ENCODE results near the gene GRM8. TPM values are rescaled to one million over a fixed set of nuclear protein-coding genes. Genes with fewer than 3 reads are reported as not detected.

GRM8 gene
- total RNA-seq, 2 experiments from 2014 or later = not detected

DNA sequence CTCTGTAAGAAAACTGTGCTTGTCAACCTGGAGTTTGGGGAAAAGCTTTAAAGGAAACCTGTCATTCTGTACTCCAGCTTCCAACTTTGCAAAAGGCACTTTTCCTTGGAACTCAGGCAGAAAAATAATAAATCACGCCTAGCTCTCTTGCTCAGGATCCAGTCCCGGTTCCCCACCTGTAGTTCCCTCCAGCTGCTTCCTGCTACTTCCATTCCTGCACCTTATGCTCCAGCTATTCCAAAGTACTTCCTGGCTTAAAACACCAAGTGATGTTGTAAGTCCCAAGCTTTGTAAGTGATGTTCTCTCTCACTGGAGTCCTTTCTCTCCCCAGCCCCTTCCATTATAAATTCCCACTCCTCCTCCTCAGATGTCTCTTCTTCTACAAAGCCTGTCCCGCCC, 98.6 kb downstream of the GRM8 start:
- no peak for DNase-seq (ENCODE audit: low spot score)
- CTCF ChIA-PET (ENCODE audit: unreplicated experiment) = no interaction called here
- no peaks in the 10 kb centered on the region for H4K20me1 ChIP-seq (ENCODE audit: insufficient read depth, low read length)
- TF ChIP-seq, protein P1, sequence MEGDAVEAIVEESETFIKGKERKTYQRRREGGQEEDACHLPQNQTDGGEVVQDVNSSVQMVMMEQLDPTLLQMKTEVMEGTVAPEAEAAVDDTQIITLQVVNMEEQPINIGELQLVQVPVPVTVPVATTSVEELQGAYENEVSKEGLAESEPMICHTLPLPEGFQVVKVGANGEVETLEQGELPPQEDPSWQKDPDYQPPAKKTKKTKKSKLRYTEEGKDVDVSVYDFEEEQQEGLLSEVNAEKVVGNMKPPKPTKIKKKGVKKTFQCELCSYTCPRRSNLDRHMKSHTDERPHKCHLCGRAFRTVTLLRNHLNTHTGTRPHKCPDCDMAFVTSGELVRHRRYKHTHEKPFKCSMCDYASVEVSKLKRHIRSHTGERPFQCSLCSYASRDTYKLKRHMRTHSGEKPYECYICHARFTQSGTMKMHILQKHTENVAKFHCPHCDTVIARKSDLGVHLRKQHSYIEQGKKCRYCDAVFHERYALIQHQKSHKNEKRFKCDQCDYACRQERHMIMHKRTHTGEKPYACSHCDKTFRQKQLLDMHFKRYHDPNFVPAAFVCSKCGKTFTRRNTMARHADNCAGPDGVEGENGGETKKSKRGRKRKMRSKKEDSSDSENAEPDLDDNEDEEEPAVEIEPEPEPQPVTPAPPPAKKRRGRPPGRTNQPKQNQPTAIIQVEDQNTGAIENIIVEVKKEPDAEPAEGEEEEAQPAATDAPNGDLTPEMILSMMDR (conservative IDR thresholded peaks at IDR 0.05; ENCODE audit: low read length) = no peak
- no peaks in the 10 kb centered on the region for H3K9me2 ChIP-seq (ENCODE audit: insufficient read depth, low read length)
- H3K36me3 ChIP-seq (ENCODE audit: insufficient read depth, low read length) = no peaks in the 10 kb centered on the region
- no peak overlapping the region for H2AFZ ChIP-seq (ENCODE audit: low read length)
- no TSS peak for BruUV-seq (replicated peaks)
- no peak overlapping the region for H3K4me2 ChIP-seq (ENCODE audit: low read length)
- H3K9me3 ChIP-seq (ENCODE audit: low read length) = no peaks in the 10 kb centered on the region
- intact Hi-C loops (cut with micrococcal nuclease; ENCODE audit: unreplicated experiment) = no loop called here
- POLR2A ChIA-PET = no interaction called here
- no peak overlapping the region for H3K4me3 ChIP-seq (ENCODE audit: low read depth, low read length, poor library complexity, severe bottlenecking)
- H3K79me2 ChIP-seq (ENCODE audit: insufficient read depth, low read depth, low read length) = no peaks in the 10 kb centered on the region
- H3K27ac ChIP-seq (ENCODE audit: low read depth, low read length, poor library complexity, severe bottlenecking) = no peak overlapping the region
- H3K4me1 ChIP-seq (ENCODE audit: insufficient read depth, low read length, poor library complexity, severe bottlenecking) = no peaks in the 10 kb centered on the region

- CTCF ChIA-PET (ENCODE audit: unreplicated experiment) = no interaction called here
- H3K4me2 ChIP-seq (ENCODE audit: low read length) = no peak overlapping the region
- H3K36me3 ChIP-seq (ENCODE audit: insufficient read depth, low read length) = no peaks in the 10 kb centered on the region
- H3K4me3 ChIP-seq (ENCODE audit: low read depth, low read length, poor library complexity, severe bottlenecking) = no peak overlapping the region
- H3K79me2 ChIP-seq (ENCODE audit: insufficient read depth, low read depth, low read length) = no peaks in the 10 kb centered on the region
- no peaks in the 10 kb centered on the region for H3K4me1 ChIP-seq (ENCODE audit: insufficient read depth, low read length, poor library complexity, severe bottlenecking)
- BruUV-seq (replicated peaks) = no TSS peak
- intact Hi-C loops (cut with micrococcal nuclease; ENCODE audit: unreplicated experiment) = no loop called here
- H3K9me3 ChIP-seq (ENCODE audit: low read length) = no peaks in the 10 kb centered on the region
- no peak overlapping the region for H2AFZ ChIP-seq (ENCODE audit: low read length)
- no peaks in the 10 kb centered on the region for H4K20me1 ChIP-seq (ENCODE audit: insufficient read depth, low read length)
- TF ChIP-seq, protein P1 (conservative IDR thresholded peaks at IDR 0.05; ENCODE audit: low read length) = no peak
- no peak for TF ChIP-seq EZH2phosphoT487 (IDR thresholded peaks at IDR 0.05; ENCODE audit: borderline replicate concordance, low read depth, low read length)
- no peak overlapping the region for H3K27ac ChIP-seq (ENCODE audit: low read depth, low read length, poor library complexity, severe bottlenecking)
- POLR2A ChIA-PET = no interaction called here
- H3K9me2 ChIP-seq (ENCODE audit: insufficient read depth, low read length) = no peaks in the 10 kb centered on the region
- DNase-seq (ENCODE audit: low spot score) = no peak
These were observed 99.4 kb downstream of the GRM8 start for GRCh38 chr7:127153315-127153714.

DNA sequence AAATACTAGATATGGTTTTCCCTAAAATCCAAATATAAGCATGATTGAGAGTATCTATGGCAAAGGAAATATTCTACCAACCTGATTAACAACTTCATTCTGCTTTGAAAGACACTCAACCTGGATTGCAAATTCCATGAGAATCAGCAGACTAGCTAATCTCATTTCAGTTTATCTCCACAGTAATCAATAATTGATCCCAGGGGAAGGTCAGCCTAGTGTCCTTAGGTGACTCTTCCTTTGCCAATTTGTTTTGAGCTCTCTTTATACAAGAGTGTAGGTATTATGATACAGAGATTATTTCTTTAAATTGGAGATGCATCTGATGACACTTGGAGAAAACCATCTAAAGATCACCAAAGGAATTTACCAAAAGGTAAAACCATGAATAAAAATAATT, 100.3 kb downstream of the GRM8 start:
- Histone ChIP-seq H3K4me2 (ENCODE audit: low read length) (no peak overlapping the region), H4K20me1 (ENCODE audit: insufficient read depth, low read length) (no peaks in the 10 kb centered on the region), H2AFZ (ENCODE audit: low read length) (no peak overlapping the region), H3K27ac (ENCODE audit: low read depth, low read length, poor library complexity, severe bottlenecking) (no peak overlapping the region), H3K4me1 (ENCODE audit: insufficient read depth, low read length, poor library complexity, severe bottlenecking) (no peaks in the 10 kb centered on the region), H3K9me3 (ENCODE audit: low read length) (no peaks in the 10 kb centered on the region), H3K36me3 (ENCODE audit: insufficient read depth, low read length) (no peaks in the 10 kb centered on the region), H3K79me2 (ENCODE audit: insufficient read depth, low read depth, low read length) (no peaks in the 10 kb centered on the region), H3K9me2 (ENCODE audit: insufficient read depth, low read length) (no peaks in the 10 kb centered on the region), H3K4me3 (ENCODE audit: low read depth, low read length, poor library complexity, severe bottlenecking) (no peak overlapping the region)
- CTCF ChIA-PET (ENCODE audit: unreplicated experiment) = no interaction called here
- POLR2A ChIA-PET = no interaction called here
- no TSS peak for BruUV-seq (replicated peaks)
- intact Hi-C loops (cut with micrococcal nuclease; ENCODE audit: unreplicated experiment) = no loop called here
- TF ChIP-seq, protein P1 (conservative IDR thresholded peaks at IDR 0.05; ENCODE audit: low read length) = no peak
- no peak for TF ChIP-seq EZH2phosphoT487 (IDR thresholded peaks at IDR 0.05; ENCODE audit: borderline replicate concordance, low read depth, low read length)
- no peak for DNase-seq (ENCODE audit: low spot score)
